ENCODE results near the gene USH2A.

Gene USH2A

DNA sequence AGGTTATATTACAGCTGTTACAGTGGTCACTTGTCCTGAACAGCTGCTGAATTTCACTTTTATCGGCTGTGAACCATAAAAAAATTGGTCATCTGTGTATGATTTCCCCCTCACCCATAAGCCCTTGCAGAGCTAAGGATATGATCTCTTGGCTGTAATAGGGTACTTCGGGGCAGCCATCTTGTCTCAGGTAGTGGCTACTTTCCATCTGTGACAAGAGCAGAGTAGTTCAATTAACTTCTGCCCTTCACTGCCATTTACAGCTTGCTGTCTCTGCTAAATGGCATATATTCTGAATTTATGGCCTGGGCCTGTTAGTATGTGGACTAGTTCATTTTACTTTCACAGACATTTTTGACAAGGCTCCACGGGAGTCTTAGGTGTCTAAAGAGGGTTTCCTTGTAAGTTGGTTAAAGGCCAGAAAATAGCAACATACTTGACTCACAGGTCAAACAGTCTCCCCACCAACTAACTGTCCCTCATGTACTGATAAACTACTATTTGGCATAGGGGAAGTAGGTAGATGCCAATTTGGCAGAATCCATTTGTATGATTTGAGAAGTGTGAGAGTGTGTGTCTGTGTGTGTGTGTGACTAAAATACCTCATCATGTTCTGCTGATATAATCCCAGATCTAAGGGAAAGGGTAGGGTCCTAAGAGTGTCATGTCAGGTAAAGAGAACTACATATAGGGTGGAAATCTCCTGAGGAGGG is 704.5 kb downstream of the USH2A start:
- no peak overlapping the region for H3K4me3 ChIP-seq (replicated peaks; ENCODE audit: low read depth, low read length)
- no peak for DNase-seq (ENCODE audit: low read depth)
- TF ChIP-seq, protein P1, sequence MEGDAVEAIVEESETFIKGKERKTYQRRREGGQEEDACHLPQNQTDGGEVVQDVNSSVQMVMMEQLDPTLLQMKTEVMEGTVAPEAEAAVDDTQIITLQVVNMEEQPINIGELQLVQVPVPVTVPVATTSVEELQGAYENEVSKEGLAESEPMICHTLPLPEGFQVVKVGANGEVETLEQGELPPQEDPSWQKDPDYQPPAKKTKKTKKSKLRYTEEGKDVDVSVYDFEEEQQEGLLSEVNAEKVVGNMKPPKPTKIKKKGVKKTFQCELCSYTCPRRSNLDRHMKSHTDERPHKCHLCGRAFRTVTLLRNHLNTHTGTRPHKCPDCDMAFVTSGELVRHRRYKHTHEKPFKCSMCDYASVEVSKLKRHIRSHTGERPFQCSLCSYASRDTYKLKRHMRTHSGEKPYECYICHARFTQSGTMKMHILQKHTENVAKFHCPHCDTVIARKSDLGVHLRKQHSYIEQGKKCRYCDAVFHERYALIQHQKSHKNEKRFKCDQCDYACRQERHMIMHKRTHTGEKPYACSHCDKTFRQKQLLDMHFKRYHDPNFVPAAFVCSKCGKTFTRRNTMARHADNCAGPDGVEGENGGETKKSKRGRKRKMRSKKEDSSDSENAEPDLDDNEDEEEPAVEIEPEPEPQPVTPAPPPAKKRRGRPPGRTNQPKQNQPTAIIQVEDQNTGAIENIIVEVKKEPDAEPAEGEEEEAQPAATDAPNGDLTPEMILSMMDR (IDR thresholded peaks at IDR 0.05; ENCODE audit: low read length, missing control alignments), result no peak

DNA sequence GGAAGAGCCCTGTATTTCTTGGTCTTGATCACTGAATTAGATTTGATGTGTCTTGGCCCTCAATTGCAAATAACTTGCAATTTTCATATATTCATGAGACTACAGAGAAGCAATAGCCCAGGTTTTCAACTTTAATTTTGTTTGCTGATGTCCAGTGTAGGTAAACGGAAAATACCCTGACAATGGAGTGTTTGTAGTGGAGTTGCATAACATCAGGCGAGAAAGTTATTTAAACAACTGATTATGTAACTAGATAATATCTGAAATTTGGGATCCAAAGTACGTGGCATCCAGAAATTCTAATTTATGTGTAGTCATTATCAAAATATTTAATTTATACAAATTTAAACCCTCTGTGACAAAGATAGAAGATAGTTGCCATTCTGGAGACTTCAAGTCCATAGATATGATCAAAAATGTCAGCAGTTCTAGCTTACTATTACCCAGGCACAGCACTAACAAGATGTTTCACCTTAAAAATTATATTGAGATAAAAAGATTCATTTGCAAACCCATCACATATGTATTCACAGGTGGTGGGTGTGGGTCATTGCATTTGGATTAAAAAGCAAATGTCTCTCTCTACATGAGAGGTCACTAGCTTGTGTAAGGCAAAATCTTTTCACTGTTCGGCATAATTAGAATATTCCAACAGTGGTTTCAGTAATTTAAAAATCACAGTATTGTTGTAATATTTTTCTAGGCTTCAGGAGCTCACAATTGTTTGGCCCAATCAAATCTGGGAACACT is 705.4 kb downstream of the USH2A start:
- DNase-seq (ENCODE audit: low read depth), result no peak
- no peak overlapping the region for H3K4me3 ChIP-seq (replicated peaks; ENCODE audit: low read depth, low read length)
- TF ChIP-seq, protein P1 (IDR thresholded peaks at IDR 0.05; ENCODE audit: low read length, missing control alignments), result no peak

DNA sequence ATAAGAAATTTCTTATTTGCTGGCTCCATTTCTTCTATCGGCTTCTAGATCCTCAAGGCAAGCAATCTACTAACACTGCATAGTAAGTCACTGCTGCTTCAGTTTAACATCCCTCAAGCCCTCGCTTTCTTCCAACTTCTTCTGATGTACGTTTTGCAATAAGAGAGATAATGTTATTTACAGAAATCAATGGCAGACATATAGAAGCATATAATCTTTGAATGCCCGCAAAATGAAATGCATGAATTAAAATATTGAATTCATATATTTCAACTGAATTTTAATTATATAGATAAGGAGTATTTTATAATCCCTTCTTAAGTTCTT is 712.4 kb downstream of the USH2A start:
- TF ChIP-seq, protein P1 (IDR thresholded peaks at IDR 0.05; ENCODE audit: low read length, missing control alignments), result no peak
- H3K4me3 ChIP-seq (replicated peaks; ENCODE audit: low read depth, low read length), result no peak overlapping the region
- no peak for DNase-seq (ENCODE audit: low read depth)

DNA sequence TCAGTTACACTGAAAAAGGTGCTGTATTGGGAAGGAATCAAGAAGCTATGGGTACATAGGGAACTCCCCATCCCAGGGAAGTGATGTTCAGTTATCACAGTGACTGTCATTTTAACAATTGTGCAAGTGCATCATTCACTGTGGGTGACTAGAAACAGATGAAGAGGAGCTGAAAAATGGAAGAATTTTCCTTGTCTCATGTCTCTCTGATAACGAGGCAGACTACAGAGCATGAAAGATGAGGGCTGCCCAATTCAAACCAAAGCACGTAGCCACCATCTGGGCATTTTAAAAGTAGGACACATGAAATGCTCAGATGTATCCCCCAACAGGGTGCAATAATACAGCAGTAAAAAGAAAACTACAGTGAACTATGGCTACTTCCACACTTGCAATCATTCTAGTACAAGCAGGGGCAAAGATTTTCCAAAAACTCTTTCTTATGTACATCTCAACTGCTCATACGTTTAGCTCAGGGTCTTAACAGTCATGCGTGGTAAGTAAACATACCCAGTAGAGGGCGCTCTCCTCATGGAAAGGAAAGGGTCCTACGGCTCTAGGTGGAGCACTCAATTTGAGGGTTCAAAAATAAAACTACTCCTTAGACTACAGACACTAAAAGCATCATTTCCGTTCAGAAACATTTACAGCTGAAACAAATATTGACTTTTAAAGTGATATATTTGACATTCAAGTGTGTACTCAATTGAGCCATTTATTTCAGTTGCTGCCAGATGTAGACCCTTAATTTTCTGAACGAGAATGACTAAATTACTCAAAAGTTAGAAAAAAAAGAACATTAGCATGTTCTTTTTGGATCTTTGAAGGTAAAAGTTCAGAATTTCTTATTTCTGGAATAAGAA is 713.0 kb downstream of the USH2A start:
- no peak overlapping the region for H3K4me3 ChIP-seq (replicated peaks; ENCODE audit: low read depth, low read length)
- peak; percentile 65 for DNase-seq (ENCODE audit: low read depth)
- TF ChIP-seq, protein P1 (IDR thresholded peaks at IDR 0.05; ENCODE audit: low read length, missing control alignments), result peak; percentile 63

DNA sequence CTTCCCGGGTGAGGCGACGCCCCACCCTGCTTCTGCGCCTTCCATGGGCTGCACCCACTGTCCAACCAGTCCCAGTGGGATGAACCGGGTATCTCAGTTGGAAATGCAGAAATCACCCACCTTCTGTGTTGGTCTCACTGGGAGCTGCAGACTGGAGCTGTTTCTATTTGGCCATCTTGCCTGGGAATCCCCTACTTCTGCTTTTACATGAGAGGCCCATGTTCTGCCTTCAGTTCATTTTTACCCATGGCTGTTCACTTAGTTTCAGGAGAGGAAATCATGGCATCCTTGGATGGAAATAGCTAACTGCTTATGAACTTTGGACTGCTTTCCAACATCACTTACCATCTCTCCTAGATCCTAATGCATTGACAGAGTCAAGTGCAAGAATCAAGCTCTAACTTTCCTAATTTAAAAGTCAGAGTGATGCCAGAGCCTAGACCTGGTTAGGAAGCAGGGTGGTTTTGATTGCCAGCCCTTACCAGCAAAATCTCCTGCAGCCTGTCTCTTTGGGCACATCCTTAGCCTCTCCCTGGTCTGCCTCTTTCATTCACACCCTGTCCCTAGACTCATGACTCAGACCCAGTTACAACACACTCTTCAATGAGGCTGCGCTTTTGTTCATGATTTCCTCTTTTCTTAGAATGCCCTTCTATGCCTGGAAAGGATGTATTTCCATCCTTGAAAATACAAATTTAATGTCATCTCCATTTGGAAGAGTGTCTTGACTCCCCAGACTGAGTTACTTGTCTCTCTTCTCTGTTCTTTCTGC is 719.0 kb downstream of the USH2A start:
- TF ChIP-seq, protein P1 (IDR thresholded peaks at IDR 0.05; ENCODE audit: low read length, missing control alignments), result no peak
- DNase-seq (ENCODE audit: low read depth), result peak; percentile 26
- no peak overlapping the region for H3K4me3 ChIP-seq (replicated peaks; ENCODE audit: low read depth, low read length)

DNA sequence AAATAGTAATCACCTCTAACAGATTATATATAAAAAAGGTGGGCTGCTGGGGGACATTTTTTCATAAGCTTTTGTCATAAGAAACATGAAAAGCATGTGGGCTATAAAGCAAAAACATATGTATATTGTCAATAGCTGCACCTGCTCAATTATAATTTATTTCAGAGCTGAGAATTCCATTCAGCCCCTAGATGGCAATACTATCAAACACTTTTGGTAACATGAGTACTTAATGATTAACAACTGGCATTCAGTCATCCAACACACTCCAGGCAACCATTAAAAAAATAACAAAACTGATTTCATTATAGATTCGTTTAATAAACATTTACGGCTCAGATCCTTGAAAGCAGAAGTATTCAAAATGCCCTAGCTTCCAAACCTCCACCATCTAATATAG is 741.0 kb downstream of the USH2A start:
- no peak for DNase-seq (ENCODE audit: low read depth)
- H3K4me3 ChIP-seq (replicated peaks; ENCODE audit: low read depth, low read length), result no peak overlapping the region
- TF ChIP-seq, protein P1 (IDR thresholded peaks at IDR 0.05; ENCODE audit: low read length, missing control alignments), result no peak

Measured in fibroblast of pulmonary artery (primary cell).